Stomach (tissue), 4 donors: Measurements from ENCODE around the gene CGB2.
"Not testable (repeated sequence)": the region's sequence is repeated elsewhere in the genome, so short reads cannot be mapped to it uniquely, and the experiment has no call there.

ENCODE experiments used
- CTCF ChIP-seq, 7 experiments: fragments of 450-650 bp in 4 of 7; fragments of 200-600 bp in 3 of 7; sonication (generic) in 3 of 7; IDR thresholded peaks; one replicate each; pipeline ENCODE4 v1.5.1; 2016 to 2019; ENCODE audit warnings: antibody characterized with exemption in 7 of 7, control low read depth in 2 of 7, mild to moderate bottlenecking in 1 of 7
- EP300 ChIP-seq: sonication (generic); formaldehyde crosslinking; IDR thresholded peaks from one replicate; pipeline ENCODE4 v1.6.1; 2017; ENCODE audit warnings: antibody characterized with exemption
- POLR2A ChIP-seq, 4 donors: fragments of 450-650 bp; IDR thresholded peaks; one replicate each; pipeline ENCODE4 v1.6.1; 2016; ENCODE audit warnings: antibody characterized with exemption in 4 of 4, control low read depth in 2 of 4, mild to moderate bottlenecking in 1 of 4, moderate library complexity in 1 of 4
- POLR2AphosphoS5 ChIP-seq, 3 donors: sonication (generic); formaldehyde crosslinking; IDR thresholded peaks; one replicate each; pipeline ENCODE4 v1.6.1; 2016; ENCODE audit warnings: antibody characterized with exemption in 3 of 3

- TF ChIP-seq POLR2AphosphoS5 (IDR thresholded peaks at IDR 0.05); CTCF (IDR thresholded peaks at IDR 0.05); POLR2A (IDR thresholded peaks at IDR 0.05); EP300: not testable (repeated sequence)
Observed at GRCh38 chr19:49056902-49057596, 25.4 kb downstream of the CGB2 start.
